Left colon (tissue), 2 donors: ENCODE measurements around the gene PGBD5. TPM values are rescaled to one million over a fixed set of nuclear protein-coding genes. Genes with fewer than 3 reads are reported as not detected.

Experiments
- ATAC-seq: fragments of 200-7000 bp; cut with Tn5 transposase; one replicate; pipeline ENCODE4 v1.9.1; 2020; ENCODE audit warnings: mild to moderate bottlenecking, moderate library complexity
- DNase-seq, 2 donors: peaks; one replicate each; pipeline ENCODE4 v3.0.0-alpha.2; 2020
- intact Hi-C, 2 donors: fragments of 100-400 bp; cut with DNase I in 1 of 2; cut with micrococcal nuclease in 1 of 2; formaldehyde crosslinking; loops; one replicate each; pipeline versions ENCODE4 v1.11.2 to v1.14.0; 2022; cut with DNase I, micrococcal nuclease
- total RNA-seq, 2 donors: library from RNA; stranded (reverse); fragmentation: NEBNext Ultra II Directional; extraction: Animal tissue kit (Norgen Biotek cat#: 25700); gene quantifications; one replicate each; pipeline ENCODE4 v1.2.1, GENCODE V29; 2021
- donor health status: DM: no; HTN: no; CAD: no.
- donor health status: DM: yes; HTN: yes; CAD: no.

PGBD5 gene
- total RNA-seq, 2 donors from 2014 or later = 2.0 to 3.0 TPM

DNA sequence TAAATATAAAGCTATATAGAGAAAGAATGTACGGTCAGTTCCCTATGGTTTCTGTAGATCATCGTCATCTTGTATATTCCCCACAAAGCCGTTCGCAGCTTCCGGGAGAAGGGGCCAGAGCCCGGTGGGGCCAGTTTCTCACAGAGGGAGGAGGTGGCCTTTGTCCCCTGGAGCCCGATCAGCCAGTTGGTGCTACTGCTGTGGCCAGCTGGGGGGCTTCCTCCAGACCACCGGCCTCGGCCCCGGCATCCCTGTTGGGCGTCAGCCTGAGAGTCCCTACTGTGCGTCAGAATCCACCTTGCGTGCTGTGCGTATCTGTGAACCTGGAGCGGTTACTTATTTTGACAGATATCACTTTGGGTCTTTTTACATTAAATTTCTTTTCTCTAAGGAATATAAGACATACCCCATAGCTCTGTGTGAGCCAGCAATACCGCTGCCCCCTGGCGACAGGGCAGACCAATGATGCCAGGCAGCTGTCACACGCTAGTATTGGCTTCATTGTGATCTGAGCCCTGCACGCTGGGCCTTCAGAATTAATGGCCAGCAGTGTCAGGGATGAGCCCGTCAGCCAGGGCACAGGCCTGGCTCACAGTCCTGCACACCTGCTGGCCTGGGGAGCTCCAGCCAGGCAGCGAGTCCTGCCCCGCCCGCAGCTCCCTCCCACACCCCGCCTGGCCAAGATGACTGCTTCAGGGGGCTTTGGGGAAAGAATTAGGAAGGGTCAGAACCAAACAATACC, 145.9 kb downstream of the PGBD5 start:
- no peak for ATAC-seq
- intact Hi-C loops = no loop called here
- no peak for DNase-seq

DNA sequence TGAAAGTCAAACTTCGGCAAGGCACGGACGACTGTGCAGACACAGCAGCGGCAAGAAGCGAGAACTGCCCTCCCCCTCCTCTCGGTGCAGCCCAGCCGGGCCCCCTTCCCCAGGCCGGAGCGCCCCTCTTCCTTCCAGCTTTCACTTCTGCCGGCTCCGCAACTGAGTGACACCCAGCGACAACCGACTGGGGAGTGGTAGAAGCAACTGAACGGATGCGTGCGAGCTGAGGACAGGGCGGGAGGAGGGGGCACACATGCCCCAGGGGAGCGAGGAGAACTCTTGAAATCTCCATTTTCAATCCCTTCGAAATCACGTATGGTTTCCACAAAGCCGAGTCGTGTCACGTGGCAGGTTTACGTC, 146.6 kb downstream of the PGBD5 start:
- ATAC-seq (no peak), DNase-seq (no peak)
- intact Hi-C loops = no loop called here

DNA sequence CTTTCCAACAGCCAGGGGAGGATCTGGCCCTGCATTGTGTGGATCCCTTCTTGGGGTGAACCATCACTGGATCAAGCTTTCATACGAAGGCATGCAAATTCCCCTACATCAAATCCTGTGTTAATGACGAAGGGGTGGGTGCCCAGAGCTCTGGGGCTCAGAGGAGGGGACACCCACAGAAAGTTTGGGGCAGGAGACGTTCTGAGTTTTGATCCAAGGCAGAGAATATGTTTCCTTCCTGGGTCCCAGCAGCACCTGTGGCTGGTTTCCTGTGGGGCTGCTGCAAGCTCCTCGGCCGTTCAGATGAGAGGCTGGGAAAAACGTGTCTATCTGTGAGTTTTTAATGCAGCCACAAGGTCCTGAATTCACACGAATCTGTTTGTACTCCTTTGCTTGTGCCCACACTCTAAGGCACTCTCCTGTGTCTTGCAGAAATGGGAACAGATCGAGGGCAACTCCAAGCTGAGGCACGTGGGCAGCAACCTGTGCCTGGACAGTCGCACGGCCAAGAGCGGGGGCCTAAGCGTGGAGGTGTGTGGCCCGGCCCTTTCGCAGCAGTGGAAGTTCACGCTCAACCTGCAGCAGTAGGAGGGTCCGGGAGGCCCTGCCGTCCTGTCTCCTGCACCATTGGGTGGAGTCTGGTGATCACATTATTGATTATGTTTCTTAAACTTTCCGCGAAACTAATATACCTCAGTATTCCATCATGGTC, 147.1 kb downstream of the PGBD5 start:
- intact Hi-C loops = no loop called here
- DNase-seq (no peak), ATAC-seq (no peak)

DNA sequence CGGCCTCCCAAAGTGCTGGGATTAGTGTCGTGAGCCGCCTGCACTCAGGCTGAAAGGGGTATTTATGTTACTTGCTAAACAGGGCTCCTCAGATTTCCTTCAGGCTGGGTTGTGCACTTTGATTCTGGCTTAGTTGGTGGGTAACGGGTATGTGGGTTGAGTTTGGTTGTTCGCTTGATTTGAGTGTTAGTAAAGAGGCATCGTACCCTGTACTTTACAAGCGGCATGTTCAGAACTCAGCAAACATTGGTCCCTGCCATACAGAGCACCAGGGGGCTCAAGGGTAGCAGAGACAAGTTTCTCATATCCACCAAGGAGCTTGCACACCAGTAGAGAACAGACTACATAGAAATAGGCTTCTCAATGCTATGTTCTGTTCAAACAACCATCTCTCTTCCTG, 147.8 kb downstream of the PGBD5 start:
- no peak for ATAC-seq
- intact Hi-C loops = no loop called here
- DNase-seq = no peak

DNA sequence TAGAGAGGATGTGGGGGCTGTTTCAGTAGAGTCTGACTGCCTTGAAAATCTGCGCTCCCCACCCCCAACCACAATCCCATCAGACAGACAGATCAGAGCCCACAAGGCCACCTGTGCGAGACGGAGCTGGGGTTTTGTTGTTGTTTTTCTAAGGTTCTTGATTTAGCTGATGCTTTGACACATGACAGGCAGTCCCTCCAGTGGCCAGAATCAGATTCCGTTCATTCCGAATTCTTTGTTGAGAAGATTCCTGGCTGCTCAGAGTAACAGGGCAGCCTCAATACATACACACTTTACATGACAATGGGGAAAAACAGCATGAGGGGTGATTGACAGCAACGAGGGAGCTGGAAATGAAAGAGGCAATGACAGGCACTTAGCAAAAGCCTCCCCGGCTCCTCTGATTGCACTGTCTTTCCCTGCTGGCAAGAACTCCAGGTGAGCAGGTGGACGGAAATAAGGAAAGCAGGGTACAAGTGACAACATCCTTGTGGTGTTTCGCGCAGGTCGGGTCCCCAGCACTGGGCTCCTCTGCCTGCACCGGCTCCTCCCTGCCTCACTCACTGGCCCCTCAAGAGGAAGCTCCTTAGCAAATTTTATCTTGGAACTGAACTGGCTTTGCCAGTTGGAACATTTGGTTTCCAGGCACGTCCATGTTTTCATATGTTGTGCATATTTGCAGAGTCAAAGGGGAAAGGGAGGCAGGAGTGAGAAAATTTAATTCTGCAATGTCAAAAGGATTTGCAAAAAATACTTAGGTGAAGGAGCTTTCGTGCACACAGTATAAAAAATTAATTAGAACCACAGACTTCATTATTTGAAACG, 148.7 kb downstream of the PGBD5 start:
- intact Hi-C loops = no loop called here
- ATAC-seq = peak; percentile 14
- no peak for DNase-seq

DNA sequence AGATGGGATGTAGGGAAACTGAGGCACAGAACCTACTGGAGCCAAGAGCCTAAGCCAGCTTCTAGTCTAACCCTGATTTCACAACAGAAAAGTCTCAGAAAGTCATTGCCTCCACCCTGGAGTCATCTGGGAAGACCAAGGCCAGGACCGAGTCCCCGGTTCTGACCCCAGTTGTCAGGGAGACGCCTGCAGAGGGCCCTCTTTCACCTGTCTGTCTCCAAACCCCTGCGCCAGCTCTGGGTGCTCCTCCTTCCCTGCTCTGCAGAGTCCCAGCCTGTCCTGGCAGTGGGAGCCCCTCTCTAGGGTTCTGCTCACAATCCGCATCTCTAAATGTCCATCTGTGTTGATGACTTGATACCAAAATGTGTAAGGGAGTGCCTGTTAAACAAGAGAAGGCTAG, 149.7 kb downstream of the PGBD5 start:
- no peak for ATAC-seq
- no peak for DNase-seq
- intact Hi-C loops = no loop called here

DNA sequence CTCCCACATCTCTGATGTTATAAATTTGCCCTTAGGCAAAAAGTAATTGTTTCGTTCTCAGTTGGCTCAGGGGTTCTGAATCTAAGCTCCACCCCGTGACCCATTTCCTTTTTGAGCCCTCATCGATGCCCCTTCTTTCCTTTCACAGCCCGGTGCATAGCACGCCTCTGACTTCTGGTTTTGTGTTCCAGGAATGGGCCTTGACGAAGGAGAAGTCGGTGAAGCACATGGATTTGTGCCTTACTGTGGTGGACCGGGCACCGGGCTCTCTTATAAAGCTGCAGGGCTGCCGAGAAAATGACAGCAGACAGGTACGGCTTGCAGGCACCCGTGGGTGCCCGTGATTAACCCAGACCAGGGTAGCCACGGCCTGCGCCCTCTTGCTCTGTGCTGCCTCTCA, 151.9 kb downstream of the PGBD5 start:
- intact Hi-C loops = no loop called here
- ATAC-seq = no peak
- no peak for DNase-seq

DNA sequence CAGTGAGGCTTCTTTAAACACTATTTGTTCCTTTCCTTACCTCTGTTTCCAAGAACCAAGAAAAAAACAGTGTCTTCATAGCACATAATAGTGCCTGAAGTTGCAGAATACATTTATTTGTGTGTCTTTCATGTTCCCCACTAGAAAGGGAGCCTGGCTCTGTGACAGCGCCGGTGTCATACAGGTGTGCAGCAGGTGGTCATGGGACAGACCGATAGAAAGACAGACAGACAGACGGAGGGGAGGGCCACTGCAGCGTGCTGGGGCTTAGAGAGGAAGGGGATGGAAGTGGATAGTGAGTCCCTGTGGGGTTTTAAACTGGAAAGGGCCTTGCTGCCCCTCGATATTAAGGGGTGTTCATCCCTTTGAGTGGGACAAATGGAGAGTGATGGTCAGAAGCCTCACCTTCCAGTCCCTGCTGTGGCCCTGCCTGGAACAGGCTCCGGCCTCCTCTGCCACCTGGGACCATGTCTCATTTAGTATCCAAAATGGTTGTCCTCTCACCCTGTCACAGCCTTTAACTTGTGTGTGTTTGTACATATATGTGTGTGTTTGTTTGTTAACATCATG, 152.9 kb downstream of the PGBD5 start:
- intact Hi-C loops = no loop called here
- DNase-seq = no peak
- no peak for ATAC-seq

DNA sequence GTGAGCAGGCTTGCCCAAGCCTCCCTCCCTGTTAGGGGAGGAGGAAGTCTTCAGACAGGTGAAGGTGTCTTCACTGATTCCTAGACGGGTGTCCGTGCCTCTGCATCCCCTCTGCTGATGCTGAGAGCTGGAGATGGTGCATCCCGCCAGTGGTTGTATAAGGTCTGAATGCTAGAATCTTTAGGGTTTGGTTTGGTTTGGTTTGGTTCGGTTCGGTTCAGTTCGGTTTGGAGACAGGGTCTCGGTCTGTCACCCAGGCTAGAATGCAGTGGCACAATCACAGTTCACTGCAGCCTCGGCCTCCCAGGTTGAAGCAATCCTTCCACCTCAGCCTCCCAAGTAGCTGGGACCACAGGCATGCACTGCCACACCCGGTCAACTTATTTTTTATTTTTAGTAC, 153.6 kb downstream of the PGBD5 start:
- DNase-seq = no peak
- ATAC-seq = no peak
- intact Hi-C loops = no loop called here

DNA sequence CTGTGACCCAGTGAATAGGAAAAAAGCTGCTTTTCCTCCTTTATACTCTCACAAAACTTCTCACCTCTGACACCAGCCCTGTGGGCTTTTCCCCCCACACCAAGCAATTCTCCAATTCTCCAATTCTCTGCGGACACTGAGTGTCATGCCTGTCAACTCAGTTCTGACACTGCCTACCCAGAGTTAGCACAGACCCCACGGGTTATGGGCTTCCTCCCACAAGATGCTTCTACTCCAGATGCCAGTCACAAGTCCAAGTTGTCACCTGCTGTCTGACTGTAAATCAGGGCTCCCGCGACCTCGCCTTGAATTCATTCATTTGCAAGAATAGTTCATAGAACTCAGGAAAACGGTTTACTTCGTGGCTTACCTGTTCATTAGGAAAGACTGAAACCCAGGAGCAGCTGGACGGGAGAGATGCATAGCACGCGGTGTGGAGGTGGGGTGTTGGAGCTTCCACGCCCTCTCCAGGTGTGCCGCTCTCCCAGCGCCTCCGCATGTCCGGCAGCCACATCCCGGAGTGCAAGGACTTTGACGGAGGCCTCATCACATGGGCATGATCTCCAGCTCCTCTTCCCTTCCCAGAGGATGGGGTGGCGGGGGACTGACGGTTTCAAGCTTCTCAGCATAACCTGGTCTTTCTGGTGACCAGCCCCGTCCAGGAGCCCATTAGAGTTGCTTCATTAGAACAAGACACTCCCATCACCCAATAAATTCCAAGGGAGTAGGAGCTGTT, 154.7 kb downstream of the PGBD5 start:
- intact Hi-C loops = no loop called here
- DNase-seq (no peak), ATAC-seq (no peak)

DNA sequence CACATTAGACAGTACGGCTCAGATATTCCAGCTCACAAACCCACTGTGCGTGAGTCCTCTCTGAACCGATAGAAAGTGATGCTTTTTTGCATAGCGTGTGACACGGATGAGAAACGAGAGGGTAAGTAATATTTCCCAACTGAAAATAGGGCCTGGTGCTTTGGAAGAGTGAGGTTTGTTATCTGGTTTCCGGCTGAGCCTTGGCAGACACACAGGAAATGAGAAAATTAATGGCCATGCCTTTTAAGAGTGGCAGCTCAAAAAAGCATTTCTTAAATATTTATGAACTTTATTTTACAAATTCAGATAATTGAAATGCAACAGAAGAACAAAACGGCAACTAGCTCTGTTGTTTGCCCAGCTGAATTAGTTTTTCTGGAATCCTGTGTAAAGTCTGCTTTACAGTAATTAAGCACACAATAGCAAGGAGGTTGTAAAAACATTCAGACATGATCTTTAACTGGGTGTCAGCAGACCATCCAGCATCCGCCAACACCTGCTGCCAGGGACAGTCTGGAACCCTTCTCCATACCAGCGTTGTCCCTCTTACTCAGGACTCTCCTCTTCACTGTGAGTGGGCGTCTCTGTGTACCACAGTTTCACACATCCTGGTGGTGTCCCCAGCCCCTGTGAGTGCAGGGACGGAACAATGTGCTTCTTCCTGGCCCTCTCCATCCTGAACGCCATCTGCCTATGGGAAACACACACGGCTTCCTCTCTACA, 155.4 kb downstream of the PGBD5 start:
- intact Hi-C loops = no loop called here
- no peak for ATAC-seq

DNA sequence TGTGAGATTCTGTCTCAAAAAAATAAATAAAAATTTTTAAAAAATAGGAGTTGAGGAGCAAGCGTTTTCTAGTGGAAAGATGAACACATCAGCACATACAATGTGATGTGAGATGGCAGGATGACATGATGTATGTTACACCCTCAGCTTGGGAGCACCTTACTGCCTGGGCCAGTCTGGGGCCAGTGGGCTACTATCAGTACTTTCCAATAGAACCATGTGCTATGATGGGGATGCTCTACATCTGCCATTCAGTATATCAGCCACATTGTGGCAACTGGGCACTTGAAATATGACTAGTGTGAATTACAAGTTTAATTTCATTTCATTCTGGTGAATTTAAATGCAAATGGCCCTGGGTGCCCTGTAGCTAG, 156.0 kb downstream of the PGBD5 start:
- intact Hi-C loops = no loop called here
- ATAC-seq = no peak
- DNase-seq = no peak

More for the DNA sequence above, 155.4 kb downstream of the PGBD5 start:
- no peak for DNase-seq

DNA sequence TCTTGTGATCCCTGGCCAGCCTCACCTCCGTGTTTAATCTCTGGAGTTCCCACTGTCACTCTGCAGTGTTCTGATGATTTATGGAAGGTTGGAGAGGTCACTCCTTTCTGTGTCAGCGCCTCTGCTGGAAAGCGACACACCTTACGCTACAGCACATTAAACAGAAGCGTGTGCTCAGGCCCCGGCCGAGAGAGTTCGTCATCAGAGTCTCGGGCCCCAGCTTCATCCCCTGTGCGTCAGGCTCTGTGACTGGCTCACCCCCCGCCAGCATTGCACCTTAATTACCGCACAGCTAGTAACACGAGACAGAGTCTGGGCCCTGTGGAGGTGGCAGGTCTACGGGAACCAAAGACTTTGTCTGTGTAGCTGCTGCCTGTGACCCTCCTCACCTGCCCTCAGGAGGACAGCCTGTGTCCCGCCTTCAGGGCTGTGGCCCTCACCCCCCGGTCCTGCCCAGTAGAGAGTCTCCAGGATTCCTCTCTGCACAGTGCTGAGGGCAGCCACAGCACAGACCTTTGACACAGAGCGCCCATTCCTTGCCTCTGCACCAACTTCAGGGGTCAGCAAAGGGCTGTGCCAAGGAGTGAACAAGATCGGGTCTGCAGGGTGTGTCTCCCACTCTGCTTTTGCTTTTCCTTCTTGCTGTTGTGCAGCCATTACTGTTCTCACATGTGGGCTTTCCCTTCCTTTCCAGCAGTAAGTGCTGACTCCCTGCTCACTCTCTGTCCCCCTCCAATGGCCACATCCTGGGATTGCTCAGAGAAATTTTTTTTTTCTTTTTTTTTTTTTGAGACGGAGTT, 157.6 kb downstream of the PGBD5 start:
- ATAC-seq (peak; percentile 91), DNase-seq (peak; percentile 69 to 78)
- intact Hi-C loops = no loop called here

DNA sequence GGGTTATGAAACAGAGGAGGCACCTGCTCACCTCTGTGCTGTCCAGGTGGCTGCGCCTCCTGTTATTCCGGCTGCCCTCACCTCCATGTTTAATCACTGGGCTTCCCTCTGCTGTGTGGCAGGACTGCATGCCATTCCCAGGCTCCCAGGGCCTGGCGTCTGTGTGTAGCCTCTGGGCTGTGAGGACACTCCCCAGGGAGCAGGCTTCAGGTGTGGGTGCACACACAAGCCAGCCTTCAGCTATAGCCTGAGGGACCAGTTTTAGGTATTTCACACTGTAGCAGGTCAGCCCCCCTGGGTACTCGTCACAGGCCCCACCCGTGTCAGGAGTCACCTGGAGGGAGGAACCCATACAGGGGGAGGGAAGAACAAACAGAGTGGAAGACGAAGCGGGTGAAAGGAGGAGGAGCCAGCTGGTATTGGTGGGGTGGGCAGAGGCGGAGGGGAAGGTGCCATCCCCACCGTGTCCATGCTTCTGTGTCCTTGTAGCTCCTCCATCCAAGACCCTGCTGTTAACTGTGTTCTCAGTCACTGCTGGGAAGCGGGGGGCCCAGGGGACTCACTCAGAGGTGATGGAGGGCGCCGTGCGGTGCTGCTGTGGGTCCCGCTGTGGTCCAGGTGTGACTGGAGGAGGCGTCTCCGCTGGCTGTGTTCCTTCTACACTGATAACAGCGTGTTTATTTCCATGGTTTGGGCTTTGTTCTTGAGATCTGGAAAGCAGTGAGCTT, 158.6 kb downstream of the PGBD5 start:
- DNase-seq (no peak), ATAC-seq (peak; percentile 10)
- intact Hi-C loops = no loop called here

DNA sequence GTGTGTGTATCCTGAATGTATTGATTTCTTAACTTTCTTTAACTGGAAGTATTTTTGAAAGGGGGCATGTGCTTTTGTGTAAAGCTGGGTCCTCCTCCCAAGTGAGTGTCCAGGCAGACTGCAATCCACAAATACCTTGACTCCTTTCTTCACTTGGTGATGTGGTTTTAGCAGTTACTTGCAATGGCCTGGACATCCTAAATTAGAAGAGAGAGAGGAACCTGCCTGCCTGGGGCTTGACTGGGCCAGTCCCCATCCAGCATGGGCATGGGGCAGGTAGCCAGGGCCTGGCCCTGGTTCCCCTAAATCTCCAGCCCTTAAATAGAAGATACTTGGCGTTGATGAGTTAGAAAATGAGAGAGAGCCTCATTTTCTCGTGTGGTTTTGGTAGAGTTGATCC, 159.7 kb downstream of the PGBD5 start:
- intact Hi-C loops = no loop called here
- DNase-seq = no peak
- ATAC-seq = no peak

DNA sequence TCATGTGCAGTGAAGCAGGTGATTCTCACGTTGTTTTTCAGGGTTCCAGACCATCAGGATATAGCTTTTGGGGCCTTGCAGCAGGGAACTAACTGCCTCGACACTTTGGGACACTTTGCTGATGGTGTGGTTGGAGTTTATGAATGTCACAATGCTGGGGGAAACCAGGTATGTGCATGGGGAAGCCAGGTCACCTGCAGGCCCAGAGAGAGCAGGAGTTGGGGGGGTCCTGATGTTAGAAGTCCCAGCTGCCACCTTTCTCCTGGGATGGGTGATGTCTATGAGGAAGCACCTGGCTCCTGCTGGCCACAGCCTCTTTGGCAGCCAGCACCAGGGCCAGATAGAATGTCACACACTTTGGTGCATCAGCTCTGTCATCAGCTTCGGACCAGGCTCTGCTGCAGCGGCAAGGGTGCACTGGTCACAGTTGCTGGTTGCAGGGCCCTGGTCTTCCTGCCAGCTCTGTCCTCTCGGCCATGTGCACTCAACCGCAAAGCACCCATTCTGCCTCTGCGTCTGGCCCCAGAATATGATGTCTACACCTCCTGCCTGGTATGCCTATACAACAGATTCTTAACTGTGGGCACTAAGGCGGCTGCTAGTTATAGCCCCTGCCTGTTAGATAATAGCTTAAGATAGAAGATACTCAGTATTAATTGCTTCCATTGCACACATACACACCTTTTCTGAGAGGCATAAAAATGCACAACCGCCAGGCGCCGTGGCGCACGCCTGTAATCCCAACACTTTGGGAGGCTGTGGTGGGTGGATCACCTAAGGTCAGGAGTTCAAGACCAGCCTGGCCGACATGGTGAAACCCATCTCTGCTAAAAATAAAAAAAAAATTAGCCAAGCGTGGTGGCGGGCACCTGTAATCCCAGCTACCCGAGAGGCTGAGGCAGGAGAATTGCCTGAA, 160.7 kb downstream of the PGBD5 start:
- intact Hi-C loops = no loop called here
- DNase-seq = no peak
- no peak for ATAC-seq
